Activated naive CD4-positive, alpha-beta T cell treated with anti-CD3 and anti-CD28 coated beads, Interleukin-2, amount 50 U/mL, for 24 hours (primary cell): Measurements from ENCODE around the gene GLB1L.
A peak's percentile ranks its signal among the peaks of the same experiment; 100 is the strongest.

ENCODE experiments used
- H3K27ac Mint-ChIP-seq: one replicate; pipeline ENCODE4 v1.8.0; 2021; ENCODE audit warnings: mild to moderate bottlenecking, mixed read lengths
- H3K27me3 Mint-ChIP-seq: one replicate; pipeline ENCODE4 v1.8.0; 2021; ENCODE audit warnings: mixed read lengths
- H3K36me3 Mint-ChIP-seq: one replicate; pipeline ENCODE4 v1.8.0; 2021; ENCODE audit warnings: mixed read lengths
- H3K4me1 Mint-ChIP-seq: one replicate; pipeline ENCODE4 v1.8.0; 2021; ENCODE audit warnings: mixed read lengths
- H3K4me3 Mint-ChIP-seq: one replicate; pipeline ENCODE4 v1.8.0; 2021; ENCODE audit warnings: mild to moderate bottlenecking, mixed read lengths
- H3K9me3 Mint-ChIP-seq: one replicate; pipeline ENCODE4 v1.8.0; 2021; ENCODE audit warnings: mixed read lengths

Gene GLB1L

DNA sequence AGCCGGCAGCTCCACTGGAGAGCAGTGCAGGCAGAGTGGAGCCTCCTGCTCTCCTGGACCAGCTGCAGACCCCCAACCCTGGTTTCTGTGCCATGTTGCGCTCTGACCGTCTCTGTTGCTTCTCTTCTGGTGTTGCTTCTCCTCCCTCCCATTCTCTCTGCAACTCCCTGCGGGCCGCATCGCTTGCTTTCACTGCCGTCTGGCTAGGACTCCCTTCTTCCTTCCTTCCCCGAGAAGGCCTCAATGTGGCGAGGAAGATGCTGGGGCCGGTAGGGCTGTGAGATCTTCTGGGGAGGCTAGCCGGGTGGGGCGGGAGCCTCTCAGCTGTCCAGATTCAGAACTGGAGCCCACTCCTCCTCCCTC is 40.1 kb upstream of the GLB1L start:
- peak overlapping the region; percentile 62 for H3K27ac Mint-ChIP-seq
- peaks cover 6% of the 10 kb centered on the region for H3K36me3 Mint-ChIP-seq
- H3K27me3 Mint-ChIP-seq: no peaks in the 10 kb centered on the region
- no peaks in the 10 kb centered on the region for H3K9me3 Mint-ChIP-seq
- no peak overlapping the region for H3K4me3 Mint-ChIP-seq
- H3K4me1 Mint-ChIP-seq: peaks cover 21% of the 10 kb centered on the region

DNA sequence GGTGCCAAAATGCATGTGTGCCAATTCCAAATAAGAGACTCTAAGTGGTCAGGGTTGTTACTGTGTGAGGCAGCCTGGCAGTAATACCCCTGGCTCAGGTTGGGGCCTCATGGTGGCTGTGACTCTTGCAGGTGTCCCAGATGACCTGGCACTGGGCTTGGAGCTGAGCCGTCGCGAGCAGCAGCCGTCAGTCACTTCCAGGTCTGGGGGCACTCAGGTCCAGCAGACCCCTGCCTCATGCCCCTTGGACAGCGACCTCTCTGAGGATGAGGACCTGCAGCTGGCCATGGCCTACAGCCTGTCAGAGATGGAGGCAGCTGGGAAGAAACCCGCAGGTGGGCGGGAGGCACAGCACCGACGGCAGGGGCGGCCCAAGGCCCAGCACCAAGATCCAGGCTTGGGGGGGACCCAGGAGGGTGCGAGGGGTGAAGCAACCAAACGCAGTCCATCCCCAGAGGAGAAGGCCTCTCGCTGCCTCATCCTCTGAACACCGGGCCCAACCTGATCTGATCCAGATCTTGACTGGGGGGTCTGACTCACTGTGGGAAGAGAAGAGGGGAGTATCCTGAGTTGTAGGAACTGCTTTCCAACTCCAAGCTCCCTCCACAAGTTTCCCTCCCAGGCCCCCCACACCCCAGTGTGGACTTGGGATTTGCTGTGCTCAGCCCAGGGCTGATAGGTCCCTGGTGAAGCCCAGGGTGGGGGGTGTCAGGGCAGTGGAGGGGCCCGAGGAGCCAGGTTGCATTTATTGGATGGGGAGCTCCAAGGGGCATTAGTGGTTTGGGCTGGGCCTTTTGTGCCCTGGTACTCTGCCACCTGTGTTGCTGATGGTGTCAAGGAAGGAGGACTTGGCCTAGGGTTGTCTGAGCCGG is 39.5 kb upstream of the GLB1L start:
- H3K27ac Mint-ChIP-seq: no peak overlapping the region
- H3K4me3 Mint-ChIP-seq: no peak overlapping the region
- H3K9me3 Mint-ChIP-seq: no peaks in the 10 kb centered on the region
- H3K4me1 Mint-ChIP-seq: peaks cover 27% of the 10 kb centered on the region
- no peaks in the 10 kb centered on the region for H3K27me3 Mint-ChIP-seq
- peaks cover 6% of the 10 kb centered on the region for H3K36me3 Mint-ChIP-seq

DNA sequence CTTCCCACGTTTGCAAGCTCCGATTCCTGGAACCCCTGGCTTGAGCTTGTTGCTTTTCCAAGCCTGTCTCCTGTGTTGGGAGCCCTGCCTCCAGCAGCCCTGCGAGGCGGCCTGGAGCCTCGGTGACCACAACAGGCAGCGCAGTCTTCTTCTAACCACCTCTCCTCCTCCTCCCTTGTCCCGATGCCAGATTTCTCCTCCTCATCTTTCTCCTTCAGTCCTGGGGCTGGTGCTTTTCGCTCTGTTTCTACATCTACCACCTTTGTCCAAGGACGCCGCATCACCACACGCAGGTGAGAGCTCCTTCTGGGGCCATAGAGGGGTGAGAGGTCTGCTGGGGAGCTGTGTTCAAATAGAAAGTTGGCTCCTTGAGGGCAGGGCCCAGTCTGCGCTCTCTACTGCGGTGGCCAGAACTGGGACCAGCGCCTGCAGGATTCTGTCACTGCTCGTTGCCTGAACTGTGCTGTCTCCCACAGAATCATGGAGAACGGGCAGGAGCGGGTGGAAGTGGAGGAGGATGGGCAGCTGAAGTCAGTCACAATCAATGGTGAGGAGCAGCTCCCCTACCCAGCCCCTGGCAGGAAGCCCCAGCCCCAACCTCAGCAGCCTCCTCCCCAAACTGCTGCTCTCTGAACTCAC is 37.8 kb upstream of the GLB1L start:
- Mint-ChIP-seq H3K27ac (peak overlapping the region; percentile 86), H3K4me3 (no peak overlapping the region), H3K9me3 (no peaks in the 10 kb centered on the region), H3K4me1 (peaks cover 40% of the 10 kb centered on the region), H3K27me3 (no peaks in the 10 kb centered on the region), H3K36me3 (peaks cover 6% of the 10 kb centered on the region)

DNA sequence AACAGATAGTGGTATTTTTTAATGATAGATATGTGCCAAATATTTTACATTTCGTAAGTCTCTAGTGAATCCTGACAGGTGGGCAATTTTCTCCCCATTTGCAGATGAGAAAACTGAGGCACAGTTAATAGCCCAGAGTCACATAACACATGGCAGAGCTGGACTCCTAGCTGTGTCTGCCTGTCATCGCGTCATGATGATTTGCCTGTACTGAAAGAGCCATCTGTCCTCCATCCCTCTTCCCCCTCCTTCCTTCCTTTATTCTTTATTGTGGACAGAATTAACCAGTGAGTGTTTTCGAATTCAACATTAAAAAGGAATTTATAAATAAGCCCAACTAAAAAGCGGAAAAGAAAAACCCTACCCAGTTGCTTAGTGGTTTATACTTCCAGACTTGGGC is 37.1 kb upstream of the GLB1L start:
- Mint-ChIP-seq H3K4me3 (no peak overlapping the region), H3K27me3 (no peaks in the 10 kb centered on the region), H3K27ac (no peak overlapping the region), H3K4me1 (peaks cover 46% of the 10 kb centered on the region), H3K9me3 (no peaks in the 10 kb centered on the region), H3K36me3 (peaks cover 6% of the 10 kb centered on the region)

DNA sequence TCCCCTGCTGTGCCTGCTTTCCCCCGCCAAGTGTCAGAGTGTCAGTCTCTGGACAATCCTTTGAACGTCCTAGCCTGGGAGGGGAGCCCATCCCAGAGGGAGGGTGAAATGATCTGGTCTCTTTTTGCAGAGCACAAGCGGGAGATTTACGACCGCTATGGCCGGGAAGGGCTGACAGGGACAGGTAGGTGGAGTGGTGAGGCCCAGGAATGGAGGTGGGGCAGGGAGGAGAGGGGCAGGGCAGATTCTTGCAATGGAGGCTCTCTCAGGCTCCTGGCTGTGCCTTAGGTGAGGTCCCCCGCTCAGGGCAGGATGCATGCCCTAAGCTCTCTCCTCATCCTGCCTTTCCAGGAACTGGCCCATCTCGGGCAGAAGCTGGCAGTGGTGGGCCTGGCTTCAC is 36.3 kb upstream of the GLB1L start:
- peaks cover 6% of the 10 kb centered on the region for H3K36me3 Mint-ChIP-seq

DNA sequence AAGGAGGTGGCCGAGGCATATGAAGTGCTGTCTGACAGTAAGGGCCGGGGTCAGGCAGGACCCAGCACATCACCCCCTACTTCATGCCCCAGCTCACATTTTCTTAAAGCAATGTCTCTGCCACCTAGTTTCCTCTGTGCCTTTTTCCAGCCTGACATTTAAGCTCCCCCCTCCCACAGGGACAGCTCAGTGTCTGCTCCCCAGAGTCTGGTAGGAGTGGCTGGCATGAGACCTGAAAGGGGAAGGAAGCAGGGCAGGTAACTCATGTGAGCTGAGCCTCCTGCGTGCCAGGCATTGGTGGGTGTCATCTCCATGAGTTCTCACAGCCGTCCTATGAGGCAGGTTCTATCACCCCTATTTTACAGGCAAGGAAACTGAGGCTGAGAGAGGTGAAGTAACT is 35.4 kb upstream of the GLB1L start:
- peaks cover 51% of the 10 kb centered on the region for H3K4me1 Mint-ChIP-seq
- H3K36me3 Mint-ChIP-seq: peaks cover 6% of the 10 kb centered on the region
- no peaks in the 10 kb centered on the region for H3K9me3 Mint-ChIP-seq
- no peak overlapping the region for H3K27ac Mint-ChIP-seq
- H3K27me3 Mint-ChIP-seq: no peaks in the 10 kb centered on the region
- H3K4me3 Mint-ChIP-seq: peak overlapping the region; percentile 92

More for the DNA sequence above, 36.3 kb upstream of the GLB1L start:
- H3K27ac Mint-ChIP-seq: no peak overlapping the region
- H3K4me1 Mint-ChIP-seq: peaks cover 51% of the 10 kb centered on the region
- H3K4me3 Mint-ChIP-seq: no peak overlapping the region
- H3K9me3 Mint-ChIP-seq: no peaks in the 10 kb centered on the region
- H3K27me3 Mint-ChIP-seq: no peaks in the 10 kb centered on the region

DNA sequence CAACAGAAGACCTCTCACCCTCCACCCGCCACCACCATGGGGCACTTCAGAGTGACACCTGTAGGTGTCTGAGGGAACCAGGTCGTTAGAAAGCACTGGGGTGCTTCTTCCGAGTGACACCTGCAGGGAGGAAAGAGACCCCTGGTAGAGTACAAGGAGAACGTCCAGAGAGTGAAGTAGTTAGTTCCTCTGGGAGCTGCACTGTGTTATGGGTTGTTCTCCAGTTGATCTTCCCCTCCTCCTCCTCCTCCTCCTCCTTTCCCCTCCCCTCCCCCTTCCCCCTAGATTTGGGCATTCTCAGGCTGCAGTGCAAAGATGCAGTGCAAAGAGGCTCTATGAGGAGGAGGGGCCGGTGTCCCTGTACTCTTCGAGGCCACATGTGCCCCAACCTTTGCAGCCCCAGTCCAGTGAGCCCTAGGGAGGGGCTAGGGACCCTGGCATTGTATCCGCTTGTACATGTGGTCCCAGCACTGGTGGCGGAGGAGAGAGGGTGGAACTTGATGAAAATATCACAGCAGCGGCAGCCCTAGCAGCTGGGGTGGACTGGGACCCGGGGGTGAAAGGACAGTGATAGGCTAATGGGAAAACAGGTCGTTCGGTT is 34.8 kb upstream of the GLB1L start:
- H3K4me1 Mint-ChIP-seq: peaks cover 48% of the 10 kb centered on the region

DNA sequence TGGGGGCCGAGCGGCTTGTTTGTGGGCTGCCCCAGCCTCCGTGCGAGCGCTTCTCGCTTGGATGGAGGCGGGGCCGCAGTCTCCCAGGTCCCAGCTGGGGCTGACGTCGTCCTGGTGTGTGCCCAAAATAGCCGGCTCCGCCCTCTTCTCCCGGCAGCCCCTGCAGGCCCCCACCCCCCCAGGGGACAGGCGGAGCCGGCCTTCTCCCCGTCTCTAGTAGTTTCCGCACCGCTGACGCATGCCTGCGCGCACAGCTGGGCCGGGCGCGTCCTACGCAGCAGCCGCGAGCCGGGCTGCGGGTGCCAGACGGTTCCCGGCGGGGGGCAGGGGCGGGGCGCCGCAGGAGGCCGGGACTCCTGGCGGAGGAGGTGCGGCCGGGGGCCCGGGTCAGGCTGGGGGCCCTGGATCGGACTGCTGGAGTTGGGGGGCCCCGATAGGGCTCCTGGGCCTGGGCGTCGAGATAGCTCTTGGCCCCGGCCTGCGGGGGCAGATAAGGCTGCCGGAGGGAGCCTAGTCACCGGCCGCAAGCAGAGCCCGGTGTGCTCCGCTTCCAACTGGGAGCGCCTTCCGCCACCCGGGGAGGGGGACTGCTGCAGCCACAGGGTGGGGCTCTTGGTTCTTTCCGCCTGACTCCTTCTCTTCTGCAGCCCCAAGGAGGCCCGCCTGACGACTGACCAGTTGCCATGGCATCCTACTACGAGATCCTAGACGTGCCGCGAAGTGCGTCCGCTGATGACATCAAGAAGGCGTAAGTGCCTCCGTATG is 34.1 kb upstream of the GLB1L start, which contains the start of gene DNAJB2:
Gene DNAJB2 (plus strand): TSS at position 216 of the 765 bp plus-strand sequence. CDS start 468 bp downstream, at position 684.
- peaks cover 48% of the 10 kb centered on the region for H3K4me1 Mint-ChIP-seq

More for the DNA sequence above, 34.8 kb upstream of the GLB1L start:
- peak overlapping the region; percentile 92 for H3K4me3 Mint-ChIP-seq
- peaks cover 6% of the 10 kb centered on the region for H3K36me3 Mint-ChIP-seq
- no peaks in the 10 kb centered on the region for H3K9me3 Mint-ChIP-seq
- H3K27me3 Mint-ChIP-seq: no peaks in the 10 kb centered on the region
- peak overlapping the region; percentile 91 for H3K27ac Mint-ChIP-seq

DNA sequence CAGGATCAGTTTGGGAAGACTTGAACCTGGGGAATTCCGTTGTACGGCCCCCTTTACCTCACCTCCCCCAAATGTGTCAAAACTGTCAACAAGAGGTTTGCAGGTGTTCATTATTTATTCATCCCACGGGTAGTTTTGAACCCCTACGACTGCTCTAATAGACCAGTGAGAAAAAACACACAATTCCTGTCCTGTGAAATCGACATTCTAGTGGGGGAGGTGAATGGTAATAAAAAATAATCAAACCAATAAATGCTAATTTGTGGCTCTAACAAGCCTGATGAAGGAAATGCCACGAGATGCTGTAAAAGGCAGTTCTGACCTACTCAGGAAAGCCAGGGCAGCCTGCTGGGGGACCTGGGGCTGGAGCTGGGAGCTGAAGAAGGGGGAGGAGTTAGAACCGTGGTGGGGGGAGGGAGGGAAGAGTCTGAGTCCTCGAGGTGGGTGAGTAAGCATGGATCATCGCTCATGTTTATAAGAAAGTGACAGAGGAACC is 33.5 kb upstream of the GLB1L start:
- H3K4me1 Mint-ChIP-seq: peaks cover 48% of the 10 kb centered on the region
- H3K4me3 Mint-ChIP-seq: peak overlapping the region; percentile 86
- no peaks in the 10 kb centered on the region for H3K9me3 Mint-ChIP-seq

More for the DNA sequence above, 34.1 kb upstream of the GLB1L start, which contains the start of gene DNAJB2:
- Mint-ChIP-seq H3K27ac (peak within 1 kb of the TSS; percentile 96), H3K9me3 (no peaks in the 10 kb centered on the region), H3K36me3 (peaks cover 6% of the 10 kb centered on the region), H3K27me3 (no peaks in the 10 kb centered on the region), H3K4me3 (peak within 1 kb of the TSS; percentile 92)

DNA sequence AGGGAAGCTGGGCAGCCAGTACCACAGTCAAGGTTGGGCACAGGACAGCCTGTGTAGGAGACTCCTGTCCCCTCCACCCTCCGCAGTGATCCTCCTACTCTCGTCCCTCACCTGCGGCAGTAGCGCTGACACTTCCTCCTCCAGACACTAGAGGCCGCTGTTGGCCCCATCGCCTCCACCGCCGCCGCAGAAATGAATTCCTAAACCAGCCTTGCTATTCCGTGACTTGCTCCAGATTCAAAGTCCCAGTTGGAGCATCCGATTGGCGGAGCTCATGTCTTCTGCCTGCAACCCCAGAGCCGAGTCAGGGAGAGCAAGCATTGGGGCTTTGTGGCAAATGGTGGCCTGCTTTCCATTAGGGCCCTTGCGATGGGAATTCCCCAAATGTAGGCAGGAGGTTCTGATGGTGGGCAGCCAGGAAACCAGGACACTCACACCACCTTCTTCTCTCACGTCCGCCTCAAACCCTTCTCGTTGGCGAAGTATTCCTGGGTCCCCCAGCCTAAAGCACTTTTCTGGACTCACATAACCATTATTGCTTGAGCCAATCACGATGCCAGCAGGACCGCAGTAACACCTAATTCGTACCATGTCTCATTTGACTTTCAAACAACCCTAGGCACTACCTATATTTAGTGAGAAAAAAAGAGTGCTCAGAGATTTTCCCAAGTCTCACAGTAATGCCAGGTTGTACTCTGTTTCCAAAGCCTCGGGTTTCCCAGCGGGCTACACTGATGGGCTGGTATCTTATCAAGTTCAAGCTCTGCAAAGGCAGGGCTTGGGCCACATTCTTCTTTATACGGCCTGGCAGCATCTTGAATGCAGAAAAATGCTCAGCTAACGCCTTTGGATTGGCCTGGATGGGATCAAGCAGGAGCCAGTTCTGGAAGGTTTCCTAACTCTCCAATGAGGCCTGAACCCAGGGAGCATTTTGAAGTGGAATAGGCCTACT is 32.7 kb upstream of the GLB1L start:
- H3K27me3 Mint-ChIP-seq: no peaks in the 10 kb centered on the region
- peaks cover 45% of the 10 kb centered on the region for H3K4me1 Mint-ChIP-seq
- H3K36me3 Mint-ChIP-seq: peaks cover 2% of the 10 kb centered on the region
- no peaks in the 10 kb centered on the region for H3K9me3 Mint-ChIP-seq
- peak overlapping the region; percentile 89 for H3K27ac Mint-ChIP-seq
- H3K4me3 Mint-ChIP-seq: peak overlapping the region; percentile 86

More for the DNA sequence above, 33.5 kb upstream of the GLB1L start:
- peak overlapping the region; percentile 96 for H3K27ac Mint-ChIP-seq
- H3K27me3 Mint-ChIP-seq: no peaks in the 10 kb centered on the region
- H3K36me3 Mint-ChIP-seq: peaks cover 4% of the 10 kb centered on the region

DNA sequence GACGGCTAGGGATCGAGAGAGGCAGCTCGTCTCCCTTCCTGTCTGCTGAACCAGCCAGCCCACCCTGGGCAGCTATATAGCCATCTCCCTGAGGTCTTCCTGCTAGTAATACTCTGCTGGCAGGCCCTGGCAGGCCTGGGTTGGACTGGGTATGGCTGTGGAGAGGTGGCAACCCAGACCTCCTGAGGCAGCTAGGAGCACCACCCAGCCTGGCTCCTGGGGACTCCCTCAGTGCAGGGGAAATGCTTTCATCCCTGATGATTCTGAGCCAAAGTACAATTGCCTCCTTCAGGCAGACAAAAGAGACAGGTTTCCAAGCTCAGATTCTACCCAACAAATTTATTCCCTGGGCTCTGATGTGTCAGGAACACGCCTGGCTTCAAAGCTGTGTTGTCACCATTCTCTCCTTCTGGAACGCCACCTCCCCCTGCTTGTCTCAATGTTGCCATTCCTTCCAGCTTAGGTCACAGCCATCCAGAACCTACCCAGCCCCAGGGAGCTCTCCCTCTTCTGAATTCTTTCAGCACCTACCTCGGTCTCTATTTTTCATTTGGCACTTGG is 29.2 kb upstream of the GLB1L start:
- Mint-ChIP-seq H3K4me1 (peaks cover 22% of the 10 kb centered on the region), H3K27ac (no peak overlapping the region), H3K9me3 (no peaks in the 10 kb centered on the region), H3K4me3 (no peak overlapping the region), H3K36me3 (no peaks in the 10 kb centered on the region), H3K27me3 (no peaks in the 10 kb centered on the region)

DNA sequence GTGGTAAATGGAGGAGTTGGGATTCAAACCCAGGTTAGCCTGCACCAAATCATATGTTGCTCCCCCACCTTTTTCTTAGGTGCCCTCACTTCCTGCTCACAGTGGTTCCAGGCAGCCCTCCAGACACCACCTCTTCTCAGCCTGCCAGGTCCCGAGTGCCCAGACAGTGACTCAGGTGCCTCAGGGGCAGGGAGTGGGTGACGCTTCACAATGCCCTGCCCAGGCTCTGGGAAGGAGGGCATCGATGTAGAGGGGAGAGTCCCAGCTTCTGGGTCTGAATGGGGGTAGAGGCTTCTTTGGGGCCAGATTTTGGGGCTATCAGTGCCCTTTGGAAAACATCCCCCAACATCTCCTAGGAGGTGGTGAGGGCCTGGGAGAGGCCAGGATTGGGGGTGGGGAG is 28.7 kb upstream of the GLB1L start:
- no peaks in the 10 kb centered on the region for H3K36me3 Mint-ChIP-seq
- no peaks in the 10 kb centered on the region for H3K9me3 Mint-ChIP-seq
- H3K27ac Mint-ChIP-seq: no peak overlapping the region
- H3K4me3 Mint-ChIP-seq: no peak overlapping the region
- H3K27me3 Mint-ChIP-seq: no peaks in the 10 kb centered on the region
- H3K4me1 Mint-ChIP-seq: peaks cover 20% of the 10 kb centered on the region

DNA sequence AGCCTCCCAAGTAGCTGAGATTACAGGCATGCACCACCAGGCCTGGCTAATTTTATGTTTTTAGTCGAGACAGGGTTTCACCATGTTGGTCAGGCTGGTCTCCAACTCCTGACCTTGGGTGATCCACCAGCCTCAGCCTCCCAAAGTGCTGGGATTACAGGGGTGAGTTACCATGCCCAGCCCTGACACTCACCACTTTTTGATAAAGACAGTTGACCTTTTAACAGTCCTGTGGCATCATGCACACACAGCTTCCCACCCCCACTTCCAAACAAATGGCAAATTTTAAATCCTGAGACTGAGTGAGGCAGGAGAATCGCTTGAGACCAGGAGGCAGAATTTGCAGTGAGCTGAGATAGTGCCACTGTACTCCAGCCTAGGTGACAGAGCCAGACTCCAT is 27.8 kb upstream of the GLB1L start:
- no peak overlapping the region for H3K4me3 Mint-ChIP-seq
- H3K36me3 Mint-ChIP-seq: no peaks in the 10 kb centered on the region
- H3K27me3 Mint-ChIP-seq: no peaks in the 10 kb centered on the region
- H3K4me1 Mint-ChIP-seq: peaks cover 11% of the 10 kb centered on the region
- H3K9me3 Mint-ChIP-seq: no peaks in the 10 kb centered on the region
- no peak overlapping the region for H3K27ac Mint-ChIP-seq

DNA sequence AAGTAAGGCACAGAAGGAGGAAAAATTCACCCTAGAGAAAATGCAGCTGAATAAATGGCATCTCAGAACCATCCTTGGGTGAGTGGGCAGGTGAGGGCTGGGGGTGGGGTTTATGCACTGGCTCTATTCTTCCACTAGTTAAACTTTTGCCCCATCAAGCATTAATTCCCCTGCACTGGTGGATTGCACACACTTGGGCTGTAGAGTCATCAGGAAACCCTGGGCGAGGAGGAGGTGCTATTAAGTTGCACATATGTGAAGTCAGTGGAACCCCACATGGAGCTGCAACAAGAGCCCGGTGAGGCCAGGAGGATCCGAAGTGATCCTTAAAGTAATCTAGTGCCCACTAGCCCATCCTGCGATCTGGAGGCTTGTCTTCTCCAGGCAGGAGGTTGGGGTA is 27.1 kb upstream of the GLB1L start:
- Mint-ChIP-seq H3K27ac (no peak overlapping the region), H3K36me3 (no peaks in the 10 kb centered on the region), H3K9me3 (no peaks in the 10 kb centered on the region), H3K4me1 (peaks cover 4% of the 10 kb centered on the region), H3K4me3 (no peak overlapping the region), H3K27me3 (no peaks in the 10 kb centered on the region)
